GM23338 (cell line): ENCODE measurements around the gene NOL9. TPM values are rescaled to one million over a fixed set of nuclear protein-coding genes. Genes with fewer than 3 reads are reported as not detected.

Source experiments
- ATAC-seq: fragments of 200-7000 bp; cut with Tn5 transposase; 3 replicates; pipeline ENCODE4 v1.9.1; 2020
- DNase-seq: peaks from one replicate; pipeline ENCODE4 v3.0.0-alpha.2; 2015; ENCODE audit warnings: low spot score
- H2AFZ ChIP-seq: fragments of 200-600 bp; sonication (generic); 2 replicates; pipeline ENCODE4 v1.8.0; 2016; ENCODE audit warnings: antibody characterized with exemption, mild to moderate bottlenecking, moderate library complexity
- H3F3A ChIP-seq: fragments of 200-600 bp; sonication (generic); replicated peaks from 2 replicates; pipeline ENCODE4 v1.8.0; 2017; ENCODE audit warnings: antibody characterized with exemption, mixed run types, low read depth
- H3K27ac ChIP-seq: fragments of 200-600 bp; sonication (generic); 2 replicates; pipeline ENCODE4 v1.6.1; 2016; ENCODE audit warnings: low read depth
- H3K27me3 ChIP-seq: fragments of 200-600 bp; sonication (generic); 2 replicates; pipeline ENCODE4 v1.8.0; 2016; ENCODE audit warnings: mild to moderate bottlenecking, mixed run types, moderate library complexity; ENCODE audit not compliant: insufficient read depth
- H3K36me3 ChIP-seq: fragments of 200-600 bp; sonication (generic); 2 replicates; pipeline ENCODE4 v1.8.0; 2016; ENCODE audit warnings: mild to moderate bottlenecking; ENCODE audit not compliant: insufficient read depth
- H3K4me1 ChIP-seq: fragments of 200-600 bp; sonication (generic); 2 replicates; pipeline ENCODE4 v1.8.0; 2016; ENCODE audit warnings: mild to moderate bottlenecking, moderate library complexity; ENCODE audit not compliant: insufficient read depth
- H3K4me2 ChIP-seq: fragments of 200-600 bp; sonication (generic); 2 replicates; pipeline ENCODE4 v1.7.1; 2017; ENCODE audit warnings: mixed run types
- H3K4me3 ChIP-seq: fragments of 200-600 bp; sonication (generic); 2 replicates; pipeline ENCODE4 v1.6.1; 2016; ENCODE audit warnings: mixed run types
- H3K79me2 ChIP-seq: fragments of 200-600 bp; sonication (generic); replicated peaks from 2 replicates; pipeline ENCODE4 v1.8.0; 2017; ENCODE audit warnings: mild to moderate bottlenecking; ENCODE audit not compliant: insufficient read depth
- H3K9me2 ChIP-seq: fragments of 200-600 bp; sonication (generic); 2 replicates; pipeline ENCODE4 v1.8.0; 2017; ENCODE audit not compliant: insufficient read depth
- H4K20me1 ChIP-seq: fragments of 200-600 bp; sonication (generic); replicated peaks from 2 replicates; pipeline ENCODE4 v1.8.0; 2017; ENCODE audit warnings: mild to moderate bottlenecking; ENCODE audit not compliant: insufficient read depth
- H3K27ac Mint-ChIP-seq: 2 replicates; pipeline ENCODE4 v1.8.0; 2020; ENCODE audit warnings: inconsistent platforms, mild to moderate bottlenecking, moderate library complexity, mixed read lengths
- H3K27me3 Mint-ChIP-seq: 3 replicates; pipeline ENCODE4 v1.8.0; 2022; ENCODE audit warnings: low read depth, mild to moderate bottlenecking, moderate library complexity, mixed read lengths, inconsistent platforms; ENCODE audit not compliant: insufficient read depth, poor library complexity
- H3K36me3 Mint-ChIP-seq: 3 replicates; pipeline ENCODE4 v1.8.0; 2021; ENCODE audit warnings: low read depth, mild to moderate bottlenecking, inconsistent platforms, moderate library complexity, mixed read lengths
- H3K4me1 Mint-ChIP-seq: 3 replicates; pipeline ENCODE4 v1.8.0; 2020; ENCODE audit warnings: mild to moderate bottlenecking, inconsistent platforms, mixed read lengths
- H3K4me3 Mint-ChIP-seq: 3 replicates; pipeline ENCODE4 v1.8.0; 2021; ENCODE audit warnings: moderate library complexity, mild to moderate bottlenecking, inconsistent platforms, mixed read lengths
- H3K9me3 Mint-ChIP-seq: 3 replicates; pipeline ENCODE4 v1.8.0; 2020; ENCODE audit warnings: moderate library complexity, mild to moderate bottlenecking, inconsistent platforms, mixed read lengths
- CREB1 ChIP-seq: fragments of 250-450 bp; sonication (Bioruptor Pico); IDR thresholded peaks from 2 replicates; pipeline ENCODE4 v1.5.0; 2020; ENCODE audit warnings: low read depth, mild to moderate bottlenecking, moderate library complexity
- EZH2 ChIP-seq: fragments of 200-600 bp; sonication (generic); IDR thresholded peaks from one replicate; pipeline ENCODE4 v1.8.0; 2017; ENCODE audit warnings: antibody characterized with exemption, mild to moderate bottlenecking, low read depth; ENCODE audit not compliant: unreplicated experiment
- EZH2phosphoT487 ChIP-seq: fragments of 200-600 bp; sonication (generic); IDR thresholded peaks from one replicate; pipeline ENCODE4 v1.8.1; 2018; ENCODE audit warnings: antibody characterized with exemption; ENCODE audit not compliant: unreplicated experiment
- JUNB ChIP-seq: IDR thresholded peaks from one replicate; pipeline ENCODE4 v1.6.1; 2016; ENCODE audit warnings: antibody characterized with exemption; ENCODE audit not compliant: unreplicated experiment
- NANOG ChIP-seq: IDR thresholded peaks from 2 replicates; pipeline ENCODE4 v1.6.1; 2016; ENCODE audit warnings: antibody characterized with exemption, borderline replicate concordance
- POLR2AphosphoS5 ChIP-seq: IDR thresholded peaks from 2 replicates; pipeline ENCODE4 v1.6.1; 2016; ENCODE audit warnings: antibody characterized with exemption, low read depth
- REST ChIP-seq: IDR thresholded peaks from one replicate; pipeline ENCODE4 v1.6.1; 2018; ENCODE audit warnings: antibody characterized with exemption; ENCODE audit not compliant: unreplicated experiment
- STAT1 ChIP-seq: IDR thresholded peaks from one replicate; pipeline ENCODE4 v1.6.1; 2016; ENCODE audit warnings: antibody characterized with exemption; ENCODE audit not compliant: unreplicated experiment
- ZNF114 ChIP-seq: fragments of 250-450 bp; sonication (Bioruptor Pico); IDR thresholded peaks from 2 replicates; pipeline ENCODE4 v1.5.0; 2020; ENCODE audit warnings: mild to moderate bottlenecking, moderate library complexity
- ZNF331 ChIP-seq: fragments of 250-450 bp; sonication (Bioruptor Pico); IDR thresholded peaks from 2 replicates; pipeline ENCODE4 v1.5.0; 2020; ENCODE audit warnings: low read depth, mild to moderate bottlenecking, moderate library complexity
- polyA plus RNA-seq: library from polyadenylated mRNA; unstranded; fragments of >200 nt; fragmentation: Nextera tagmentation; extraction: Ambion mirVana; gene quantifications from 2 replicates; pipeline ENCODE4 v1.2.1, GENCODE V29; 2016
- total RNA-seq: library from RNA; depleted of rRNA; stranded (reverse); fragments of >200 nt; shearing (Covaris generic); gene quantifications from 2 replicates; pipeline ENCODE4 v1.2.3, GENCODE V29; 2014
- TF ChIP-seq, protein P1 (sequence below), 2 experiments: fragments of 200-600 bp in 1 of 2; sonication (generic) in 1 of 2; conservative IDR thresholded peaks; 2 replicates each; pipeline versions ENCODE4 v1.5.1 to v1.6.1; 2016 to 2017; ENCODE audit warnings: antibody characterized with exemption in 2 of 2, low read depth in 2 of 2, mild to moderate bottlenecking in 2 of 2, moderate library complexity in 1 of 2

The NOL9 gene
- total and polyA plus RNA-seq, 2 experiments from 2014 or later = 13.2 to 48.5 TPM

GRCh38 chr1:6483017-6483760 lies 71.1 kb downstream of the NOL9 start:
- peaks cover 22% of the 10 kb centered on the region for H3K4me1 Mint-ChIP-seq
- Histone ChIP-seq H3K36me3 (no peaks in the 10 kb centered on the region), H4K20me1 (no peaks in the 10 kb centered on the region), H3K4me1 (no peaks in the 10 kb centered on the region), H3K27ac (no peak overlapping the region), H2AFZ (no peak overlapping the region), H3K79me2 (no peaks in the 10 kb centered on the region), H3K9me2 (no peaks in the 10 kb centered on the region), H3K4me2 (no peak overlapping the region), H3F3A (no peaks in the 10 kb centered on the region), H3K27me3 (peaks cover 6% of the 10 kb centered on the region; the same call in 1 of the 2 replicates), H3K4me3 (no peak overlapping the region)
- no peaks in the 10 kb centered on the region for H3K9me3 Mint-ChIP-seq
- ATAC-seq (no peak), DNase-seq (no peak)
- no peaks in the 10 kb centered on the region for H3K36me3 Mint-ChIP-seq
- H3K27me3 Mint-ChIP-seq = peaks cover 21% of the 10 kb centered on the region
- TF ChIP-seq NANOG (no peak), CREB1 (no peak), EZH2 (no peak), ZNF331 (CRISPR knock-in tag) (no peak), POLR2AphosphoS5 (no peak), STAT1 (no peak), JUNB (no peak), ZNF114 (CRISPR knock-in tag) (no peak), REST (no peak)
- TF ChIP-seq, protein P1, sequence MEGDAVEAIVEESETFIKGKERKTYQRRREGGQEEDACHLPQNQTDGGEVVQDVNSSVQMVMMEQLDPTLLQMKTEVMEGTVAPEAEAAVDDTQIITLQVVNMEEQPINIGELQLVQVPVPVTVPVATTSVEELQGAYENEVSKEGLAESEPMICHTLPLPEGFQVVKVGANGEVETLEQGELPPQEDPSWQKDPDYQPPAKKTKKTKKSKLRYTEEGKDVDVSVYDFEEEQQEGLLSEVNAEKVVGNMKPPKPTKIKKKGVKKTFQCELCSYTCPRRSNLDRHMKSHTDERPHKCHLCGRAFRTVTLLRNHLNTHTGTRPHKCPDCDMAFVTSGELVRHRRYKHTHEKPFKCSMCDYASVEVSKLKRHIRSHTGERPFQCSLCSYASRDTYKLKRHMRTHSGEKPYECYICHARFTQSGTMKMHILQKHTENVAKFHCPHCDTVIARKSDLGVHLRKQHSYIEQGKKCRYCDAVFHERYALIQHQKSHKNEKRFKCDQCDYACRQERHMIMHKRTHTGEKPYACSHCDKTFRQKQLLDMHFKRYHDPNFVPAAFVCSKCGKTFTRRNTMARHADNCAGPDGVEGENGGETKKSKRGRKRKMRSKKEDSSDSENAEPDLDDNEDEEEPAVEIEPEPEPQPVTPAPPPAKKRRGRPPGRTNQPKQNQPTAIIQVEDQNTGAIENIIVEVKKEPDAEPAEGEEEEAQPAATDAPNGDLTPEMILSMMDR (conservative IDR thresholded peaks at IDR 0.05; ENCODE audit: low read depth in 2 of 2) = no peak
- H3K4me3 Mint-ChIP-seq = peak overlapping the region; percentile 31; the same call in 1 of the 3 replicates
- no peak overlapping the region for H3K27ac Mint-ChIP-seq

GRCh38 chr1:6481820-6482219 lies 72.5 kb downstream of the NOL9 start:
- no peak for ATAC-seq
- no peak overlapping the region for H3K27ac Mint-ChIP-seq
- Histone ChIP-seq H3K4me2 (no peak overlapping the region), H3K79me2 (no peaks in the 10 kb centered on the region), H3K9me2 (no peaks in the 10 kb centered on the region), H4K20me1 (peaks cover 2% of the 10 kb centered on the region; the same call in 1 of the 2 replicates), H3K4me3 (no peak overlapping the region), H3K27me3 (peaks cover 6% of the 10 kb centered on the region; the same call in 1 of the 2 replicates), H3F3A (0 out of 2 replicates have a peak, but pooled peaks cover 3% of the 10 kb centered on the region), H3K36me3 (no peaks in the 10 kb centered on the region), H3K27ac (no peak overlapping the region), H2AFZ (no peak overlapping the region), H3K4me1 (peaks cover 6% of the 10 kb centered on the region; the same call in 1 of the 2 replicates)
- H3K36me3 Mint-ChIP-seq = no peaks in the 10 kb centered on the region
- no peaks in the 10 kb centered on the region for H3K9me3 Mint-ChIP-seq
- no peak overlapping the region for H3K4me3 Mint-ChIP-seq
- no peak for DNase-seq
- peaks cover 23% of the 10 kb centered on the region for H3K4me1 Mint-ChIP-seq
- TF ChIP-seq NANOG (no peak), POLR2AphosphoS5 (no peak), ZNF331 (CRISPR knock-in tag) (no peak), JUNB (no peak), REST (no peak), EZH2phosphoT487 (no peak), STAT1 (no peak), EZH2 (no peak)
- TF ChIP-seq, protein P1 (conservative IDR thresholded peaks at IDR 0.05; ENCODE audit: low read depth in 2 of 2) = no peak
- peaks cover 15% of the 10 kb centered on the region for H3K27me3 Mint-ChIP-seq
